ENCODE results near the gene HDAC4.

GRCh38 chr2:239306274-239307220, 94.3 kb downstream of the HDAC4 start:
- TF ChIP-seq CTCF (IDR thresholded peaks at IDR 0.05) (no peak), POLR2AphosphoS5 (IDR thresholded peaks at IDR 0.05) (no peak), POLR2A (IDR thresholded peaks at IDR 0.05) (no peak)
